Stimulated activated CD8-positive, alpha-beta memory T cell treated with anti-CD3 and anti-CD28 coated beads, Interleukin-4, amount 100 ng/mL, for 4 hours (primary cell): ENCODE results near the gene ELOVL6.
A peak's percentile ranks its signal among the peaks of the same experiment; 100 is the strongest.
"Not testable (repeated sequence)": the region's sequence is repeated elsewhere in the genome, so short reads cannot be mapped to it uniquely, and the experiment has no call there.

Experiments
- DNase-seq, 2 donors: peaks; one replicate each; pipeline ENCODE4 v3.0.0-alpha.2; 2020; ENCODE audit warnings: low read depth in 2 of 2, low spot score in 1 of 2

The ELOVL6 gene

DNA sequence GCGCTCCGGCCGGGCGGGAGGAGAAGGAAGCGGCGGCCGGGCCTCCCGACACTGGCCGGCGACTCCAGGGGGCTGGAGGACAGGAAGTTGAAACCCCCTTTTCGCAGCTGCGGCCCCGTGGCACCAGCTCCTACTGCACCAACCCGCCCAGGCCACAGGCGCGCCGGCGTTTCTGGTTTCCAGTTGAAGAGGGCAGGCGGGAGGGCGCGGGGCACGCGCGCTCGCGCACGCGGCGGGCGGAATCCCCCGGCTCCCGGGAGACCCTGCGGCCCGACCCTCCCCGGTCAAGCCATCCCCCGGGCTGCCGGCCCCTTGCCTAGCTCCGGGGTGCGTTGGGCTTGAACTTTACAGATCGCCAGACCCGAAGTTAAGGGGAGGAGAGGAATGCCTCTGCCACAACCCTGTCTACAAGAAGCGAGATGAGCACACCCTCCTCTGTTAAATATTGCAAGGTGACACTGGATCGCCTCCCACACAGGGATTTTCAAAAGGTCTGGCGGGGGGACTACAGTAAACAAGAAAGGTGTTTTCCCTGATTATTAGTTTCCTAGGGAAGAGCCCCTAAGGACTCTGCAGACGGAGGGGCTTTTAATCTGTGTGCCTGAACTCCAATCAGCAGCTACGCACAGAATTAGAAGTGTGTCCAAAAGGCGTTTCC is 1.4 kb downstream of the ELOVL6 start:
- DNase-seq, result peak; percentile 23 to 27

DNA sequence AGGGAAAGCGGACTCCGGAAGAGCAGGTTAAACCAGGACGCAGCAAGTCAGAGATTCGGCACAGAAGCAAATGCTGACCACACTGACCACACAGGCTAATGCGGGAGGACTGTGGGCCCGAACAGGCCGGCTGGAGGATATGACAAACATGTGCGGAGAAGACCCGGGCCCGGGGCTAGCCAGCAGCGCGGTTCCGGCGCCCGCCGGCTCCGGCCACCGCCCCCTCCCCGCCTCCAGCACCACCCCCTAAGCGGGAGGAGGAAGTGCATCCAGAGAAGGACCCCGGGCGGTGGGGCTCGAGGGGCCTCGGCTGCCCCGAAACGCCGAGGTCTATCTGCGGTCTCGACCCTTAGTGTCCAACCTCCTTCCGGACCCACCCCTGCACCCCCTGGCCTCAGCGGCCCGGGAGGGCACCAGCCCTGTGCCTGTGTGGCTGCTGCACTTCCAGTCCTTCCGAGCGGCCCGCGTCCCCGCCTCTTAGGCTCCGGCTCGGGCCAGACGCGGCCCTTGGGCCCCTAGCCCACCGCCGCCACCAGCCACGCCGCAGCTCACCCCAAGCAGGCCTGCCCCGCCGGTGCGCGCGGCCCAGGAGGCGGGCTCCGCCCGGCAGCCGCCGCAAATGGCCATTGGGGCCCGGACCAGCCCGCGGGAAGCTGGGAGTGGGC is 2.1 kb downstream of the ELOVL6 start:
- DNase-seq, result peak; percentile 2

DNA sequence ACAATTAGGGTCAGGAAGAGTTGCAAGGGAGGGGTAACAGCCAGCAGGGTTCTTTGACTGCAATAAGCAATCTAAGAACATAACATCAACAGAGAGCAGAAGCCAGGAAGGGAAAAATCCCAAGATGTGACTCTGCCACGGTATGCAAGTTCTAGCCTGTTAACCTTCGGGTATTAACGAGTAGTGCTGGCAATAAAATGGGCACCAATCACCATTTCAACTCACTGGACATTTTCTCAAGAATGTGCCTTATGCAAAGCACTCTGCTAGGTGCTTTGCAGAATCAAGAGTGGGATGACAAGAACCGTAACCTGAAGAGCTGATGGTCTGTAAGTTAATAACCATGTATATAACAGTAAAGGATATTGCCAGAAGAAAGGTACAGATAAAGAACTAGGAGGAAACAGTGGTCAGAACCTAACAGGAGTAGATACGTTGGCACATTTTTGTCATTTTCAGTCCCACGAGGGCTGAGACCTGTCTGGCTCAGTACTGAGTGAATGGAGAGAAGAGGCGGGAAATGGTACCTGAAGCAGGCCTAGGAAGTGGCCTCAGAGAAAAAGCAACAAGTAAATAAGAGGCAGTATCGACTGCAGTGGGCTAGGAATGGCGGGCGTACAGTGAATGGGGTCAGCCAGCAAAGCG is 2.7 kb downstream of the ELOVL6 start:
- no peak for DNase-seq

DNA sequence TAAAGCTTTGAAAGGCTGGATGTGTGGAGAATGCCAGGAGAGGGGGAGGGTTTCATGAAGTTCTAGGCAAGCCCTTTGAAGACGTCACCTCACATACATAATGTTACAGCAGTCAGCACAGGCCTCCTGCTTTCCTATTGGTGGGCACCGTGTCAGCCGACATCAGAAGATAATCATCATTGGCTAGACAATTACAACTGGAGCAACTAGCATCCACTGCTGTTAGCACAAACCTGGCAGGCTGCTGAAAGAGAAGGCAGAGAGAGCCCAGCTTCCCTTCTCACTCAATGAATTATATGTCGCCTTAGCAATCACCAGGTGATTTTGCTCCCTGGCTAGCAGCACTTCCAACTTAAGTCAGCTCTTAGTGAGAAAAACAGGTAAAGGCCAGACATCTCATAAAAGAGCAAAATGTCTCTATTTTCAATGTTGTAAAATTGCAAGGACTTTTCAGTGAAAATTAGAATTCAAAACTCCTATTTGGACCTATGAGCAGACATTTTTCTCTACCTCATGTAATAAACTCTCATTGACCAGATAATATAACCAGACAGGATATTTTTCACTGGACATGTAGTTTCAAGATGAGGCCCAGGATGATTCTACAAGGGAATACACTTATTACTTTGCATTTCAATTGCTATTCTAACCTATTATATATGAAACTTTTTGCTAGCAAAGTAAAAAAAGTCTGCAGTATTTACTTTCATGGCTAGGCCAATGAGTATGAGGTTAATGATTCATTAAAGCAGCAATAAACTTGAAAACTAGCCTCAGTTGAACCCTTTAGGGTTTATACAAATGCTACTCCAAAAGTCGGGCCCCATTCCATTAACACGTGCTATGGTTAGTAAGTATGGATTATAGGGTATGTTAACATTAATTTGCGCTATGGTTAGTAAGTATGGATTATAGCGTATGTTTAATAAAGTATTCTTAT is 4.3 kb downstream of the ELOVL6 start:
- DNase-seq, result peak; percentile 35 to 63

DNA sequence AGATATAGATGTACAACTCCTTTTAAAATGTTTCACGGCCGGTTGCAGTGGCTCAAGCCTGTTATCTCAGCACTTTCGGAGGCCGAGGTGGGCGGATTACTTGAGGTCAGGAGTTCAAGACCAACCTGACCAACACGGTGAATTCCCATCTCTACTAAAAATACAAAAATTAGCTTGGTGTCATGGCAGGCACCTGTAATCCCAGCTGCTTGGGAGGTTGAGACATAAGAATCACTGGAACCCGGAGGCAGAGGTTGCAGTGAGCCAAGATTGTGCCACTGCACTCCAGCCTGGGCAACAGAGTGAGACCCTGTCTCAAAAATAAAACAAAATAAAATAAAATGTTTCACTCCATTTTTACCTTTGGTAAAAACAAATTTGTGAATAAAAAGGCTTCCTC is 5.1 kb downstream of the ELOVL6 start:
- not testable (repeated sequence) for DNase-seq

DNA sequence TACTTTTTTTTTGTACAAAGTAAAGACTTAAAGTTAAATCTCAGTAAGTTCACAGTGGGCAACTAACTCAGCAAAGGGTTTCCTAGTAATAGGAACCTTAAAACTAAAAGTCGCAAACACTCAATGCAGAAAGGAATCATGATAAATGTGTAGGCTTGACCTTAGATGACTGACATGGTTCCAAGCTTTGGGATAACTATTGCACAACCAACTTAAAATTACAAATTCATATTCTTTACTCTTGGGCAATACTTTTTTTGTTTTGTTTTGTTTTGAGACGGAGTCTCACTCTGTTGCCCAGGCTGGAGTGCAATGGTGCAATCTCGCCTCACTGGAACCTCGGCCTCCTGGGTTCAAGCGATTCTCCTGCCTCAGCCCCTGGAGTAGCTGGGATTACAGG is 8.2 kb downstream of the ELOVL6 start:
- DNase-seq, result no peak

DNA sequence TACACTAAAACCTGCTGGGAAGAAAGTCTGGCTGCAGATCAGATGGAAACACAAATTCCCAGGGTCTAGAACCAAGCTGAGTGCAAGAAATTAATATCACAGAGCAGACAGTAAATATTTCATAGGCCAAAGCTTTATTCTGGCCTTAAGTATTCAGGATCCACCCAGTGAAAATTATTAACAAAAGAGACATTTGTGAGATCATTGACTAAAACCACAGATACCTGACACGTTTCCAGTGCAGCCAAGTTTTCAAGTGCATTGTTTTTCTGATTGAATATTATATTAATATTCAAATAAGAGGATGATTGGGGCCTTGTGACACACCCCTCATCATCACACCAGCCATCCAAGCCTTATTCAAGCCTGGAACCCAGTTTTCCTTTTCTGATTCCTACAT is 10.3 kb downstream of the ELOVL6 start:
- no peak for DNase-seq

DNA sequence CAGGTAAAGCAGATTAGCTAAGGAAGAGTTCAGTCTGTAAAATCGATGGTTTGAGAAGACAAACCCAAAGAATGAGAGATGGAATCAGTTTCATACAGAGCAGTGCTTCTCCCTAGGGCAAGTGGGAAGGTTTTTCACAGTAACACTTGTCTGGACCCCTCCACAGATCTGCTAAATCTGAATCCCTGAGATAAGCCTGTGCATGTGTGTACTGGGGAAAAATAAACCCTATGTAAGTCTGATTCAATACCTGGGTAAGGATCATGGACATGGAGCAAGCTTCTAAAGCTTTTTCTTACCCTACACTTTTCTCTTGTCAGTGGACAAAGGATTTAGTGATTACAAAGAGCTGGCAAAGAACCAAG is 13.6 kb downstream of the ELOVL6 start:
- DNase-seq, result no peak

DNA sequence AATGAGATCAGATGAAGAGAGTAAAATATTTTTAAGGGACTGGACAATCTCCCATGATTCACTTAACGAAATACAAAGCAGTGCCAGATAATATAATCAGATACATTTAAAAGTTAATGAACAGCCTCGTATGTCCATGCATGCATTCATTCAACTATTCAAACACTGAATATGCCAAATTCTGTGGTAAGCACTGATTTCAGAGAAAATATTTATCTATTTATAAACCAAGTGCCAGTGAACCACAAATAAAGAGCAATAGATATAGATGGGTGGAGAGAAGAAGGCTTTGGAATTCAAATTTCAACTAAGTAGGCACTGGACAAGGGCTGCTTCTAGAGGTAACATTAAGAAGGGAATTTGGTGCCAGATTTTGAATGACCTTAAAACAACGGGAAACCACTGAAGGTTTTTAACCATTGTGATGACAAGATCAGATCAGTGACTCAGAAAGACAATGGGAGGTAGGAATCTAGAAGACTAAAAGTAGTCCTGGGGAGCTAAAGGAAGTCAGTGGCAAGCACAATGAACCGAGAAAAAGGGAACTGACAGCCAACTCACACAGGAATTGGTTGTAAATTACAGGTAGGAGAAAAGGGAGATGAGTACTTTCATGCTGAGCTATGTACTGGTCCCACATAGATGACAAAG is 14.2 kb downstream of the ELOVL6 start:
- no peak for DNase-seq

DNA sequence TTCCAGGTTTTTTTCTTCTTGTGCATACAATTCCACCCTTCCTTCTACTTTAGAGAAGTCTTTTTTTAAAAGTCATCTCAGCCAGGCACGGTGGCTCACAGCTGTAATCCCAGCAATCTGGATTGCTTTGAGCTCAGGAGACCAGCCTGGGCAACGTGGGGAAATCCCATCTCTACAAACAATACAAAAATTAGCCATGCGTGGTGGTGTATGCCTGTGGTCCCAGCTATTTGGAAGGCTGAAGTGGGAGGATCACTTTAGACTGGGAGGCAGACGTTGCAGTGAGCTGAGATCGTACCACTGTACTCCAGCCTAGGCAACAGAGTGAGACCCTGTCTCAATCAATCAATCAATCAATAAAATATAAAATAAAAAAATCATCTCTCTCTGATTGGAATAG is 14.8 kb downstream of the ELOVL6 start:
- no peak for DNase-seq

DNA sequence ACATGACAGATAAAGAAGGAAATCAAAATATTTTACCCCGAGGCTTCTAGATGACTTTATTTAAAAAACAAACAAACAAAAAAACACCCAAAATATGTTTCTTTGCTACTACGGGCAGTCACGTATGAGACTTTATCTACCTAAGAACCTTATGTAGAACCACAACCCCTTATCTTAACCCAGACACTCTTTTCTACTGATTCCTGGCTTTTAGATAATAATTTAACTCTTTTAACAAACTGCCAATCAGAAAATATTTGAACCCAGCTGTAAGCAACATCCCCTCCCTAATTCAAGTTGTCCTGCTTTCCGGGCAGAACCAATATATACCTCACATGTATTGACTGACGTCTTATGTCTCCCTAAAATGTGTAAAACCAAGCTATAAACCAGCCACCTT is 15.4 kb downstream of the ELOVL6 start:
- no peak for DNase-seq

DNA sequence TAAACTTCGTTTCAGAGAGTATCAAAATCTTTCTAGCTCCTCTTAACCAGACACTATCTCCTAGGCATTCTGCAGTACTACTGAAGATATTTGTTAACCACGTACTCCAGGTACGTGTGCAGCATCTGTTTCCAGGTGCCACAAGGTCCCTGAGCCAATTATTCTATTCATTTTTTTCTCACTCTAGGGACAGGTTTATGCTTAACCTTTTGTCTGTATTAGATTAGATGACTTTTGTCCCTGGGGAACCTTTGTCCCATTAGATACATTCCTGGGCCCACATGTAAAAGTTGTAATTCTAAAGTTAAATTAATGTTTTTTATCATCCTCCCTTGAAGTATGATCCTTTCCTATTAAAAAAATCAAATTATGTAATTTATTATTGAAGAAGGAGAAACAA is 16.5 kb downstream of the ELOVL6 start:
- no peak for DNase-seq

DNA sequence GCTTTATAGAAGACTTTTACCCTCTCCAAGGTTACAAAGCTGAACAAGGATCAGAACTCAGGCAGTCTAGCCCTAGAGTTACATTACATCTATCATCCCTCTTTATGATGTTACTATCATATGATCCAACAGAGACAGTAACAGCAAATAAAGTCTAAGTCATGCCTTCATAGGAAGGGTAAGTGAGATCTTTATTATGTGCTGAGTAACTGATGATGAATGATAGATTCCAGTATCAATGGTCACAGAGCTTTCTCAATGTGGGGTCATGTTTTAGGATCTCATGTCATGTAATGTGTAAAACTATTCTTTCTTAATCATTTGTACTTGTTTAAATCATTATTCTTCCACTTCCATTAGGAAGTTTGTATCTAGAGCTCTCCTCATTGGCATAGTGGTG is 22.8 kb downstream of the ELOVL6 start:
- no peak for DNase-seq

DNA sequence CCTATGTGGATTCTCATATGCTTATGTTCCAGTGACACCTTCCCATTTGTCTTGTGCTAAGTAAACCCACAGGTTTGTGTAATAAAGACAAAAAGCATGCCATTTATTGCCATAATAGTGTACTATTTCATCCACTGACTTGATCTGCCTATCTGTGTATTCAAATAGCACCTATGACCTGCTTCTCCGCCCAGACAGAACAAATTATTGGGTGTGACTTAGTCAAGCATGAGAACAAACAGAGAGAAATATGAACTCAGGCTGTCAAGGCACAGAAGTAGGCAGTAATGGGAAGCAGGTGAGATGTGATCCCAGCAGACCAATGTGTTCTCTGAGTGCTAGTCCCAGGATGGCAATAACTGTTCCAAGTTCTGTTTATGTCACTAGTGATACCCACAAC is 25.4 kb downstream of the ELOVL6 start:
- no peak for DNase-seq

DNA sequence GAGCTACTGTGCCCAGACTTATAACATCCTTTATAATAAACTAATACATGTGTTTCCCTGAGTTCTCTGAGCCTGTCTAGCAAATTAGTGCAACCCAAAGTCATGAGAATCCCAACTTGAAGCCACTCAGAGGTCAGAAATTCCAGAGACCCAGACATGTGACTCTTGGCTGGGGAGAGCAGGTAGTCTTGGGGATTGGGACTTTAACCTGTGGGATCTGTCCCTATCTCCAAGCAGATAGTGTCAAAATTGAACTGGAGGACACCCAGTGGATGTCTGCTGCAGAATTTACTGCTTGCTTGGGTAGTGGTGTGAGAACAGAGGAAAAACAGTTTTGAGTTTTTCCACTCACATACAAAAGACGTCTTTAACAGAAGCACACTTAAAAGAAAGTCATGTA is 26.4 kb downstream of the ELOVL6 start:
- no peak for DNase-seq

DNA sequence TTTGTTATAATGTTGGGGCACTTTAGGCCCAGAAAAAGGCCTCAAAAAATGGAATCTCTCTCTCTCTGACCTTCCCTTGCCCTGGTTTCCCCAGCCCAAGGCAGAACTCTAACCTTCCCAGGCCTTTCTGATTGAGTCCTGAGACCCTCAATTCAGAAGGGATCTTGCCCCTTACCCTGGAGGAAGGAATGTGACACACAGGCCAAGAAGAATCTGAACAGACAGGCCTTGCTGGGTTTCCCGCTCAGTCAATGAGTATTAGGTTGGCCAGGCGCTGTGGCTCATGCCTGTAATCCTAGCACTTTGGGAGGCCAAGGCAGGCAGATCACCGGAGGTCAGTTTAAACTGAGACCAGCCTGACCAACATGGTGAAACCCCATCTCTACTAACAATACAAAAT is 27.6 kb downstream of the ELOVL6 start:
- DNase-seq, result no peak

DNA sequence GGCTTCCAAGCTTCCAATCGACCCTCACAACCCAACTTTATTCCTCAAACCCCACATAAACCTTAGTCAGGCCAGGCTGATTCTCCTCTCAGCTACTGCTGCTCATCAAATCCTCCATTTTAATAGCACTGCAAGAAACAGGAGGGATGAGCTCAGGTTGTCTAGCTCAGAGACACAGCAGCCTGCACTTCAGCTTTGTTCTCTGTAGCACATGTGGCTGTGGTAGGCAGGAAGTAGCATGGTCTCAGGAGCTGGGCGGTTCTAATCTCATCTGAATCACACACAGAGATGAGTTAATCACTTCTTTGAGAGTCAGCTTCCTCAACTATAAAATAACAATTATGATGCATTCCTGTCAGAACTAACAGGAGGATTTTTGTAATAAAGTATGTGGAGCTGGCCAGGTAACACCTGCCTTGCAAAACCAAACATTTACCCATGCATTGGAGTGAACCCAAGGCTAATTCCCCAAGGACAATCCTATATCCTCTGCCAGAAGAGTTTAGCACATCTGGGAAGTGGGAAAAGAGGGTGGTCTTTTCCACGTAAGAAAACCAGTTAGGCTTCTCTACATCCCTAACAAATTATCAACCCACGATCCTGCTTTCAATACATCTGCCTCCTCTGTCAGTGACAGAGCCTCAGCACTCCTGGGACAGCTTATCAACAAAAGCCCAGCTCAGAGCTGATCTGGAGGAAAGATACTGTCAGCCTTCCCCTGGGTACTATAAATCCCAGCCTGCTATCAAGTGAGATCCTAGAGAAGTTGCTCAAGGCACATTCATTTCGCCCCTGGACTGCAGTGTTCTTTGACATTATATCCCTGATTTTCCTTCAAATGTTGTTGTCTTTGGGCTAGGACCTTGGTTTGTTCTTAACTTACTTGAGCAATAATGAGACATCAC is 32.8 kb downstream of the ELOVL6 start:
- peak; percentile 32 to 52 for DNase-seq

DNA sequence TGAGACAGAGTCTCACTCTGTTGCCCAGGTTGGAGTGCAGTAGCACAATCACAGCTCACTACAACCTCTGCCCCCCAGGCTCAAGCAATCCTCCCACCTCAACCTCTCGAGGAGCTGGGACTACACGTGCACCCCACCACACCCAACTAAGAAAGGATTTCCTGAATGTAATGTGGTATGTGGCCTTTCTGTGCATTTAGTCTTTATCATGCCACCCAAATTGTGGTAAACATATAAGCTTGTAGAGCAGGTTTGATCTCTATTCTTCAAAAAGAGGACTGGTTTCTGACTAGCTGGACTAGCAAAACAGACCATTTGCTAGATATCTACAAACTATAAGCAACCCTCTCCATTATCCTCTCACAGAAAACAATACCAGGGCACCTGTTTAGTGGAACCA is 33.6 kb downstream of the ELOVL6 start:
- DNase-seq, result no peak

DNA sequence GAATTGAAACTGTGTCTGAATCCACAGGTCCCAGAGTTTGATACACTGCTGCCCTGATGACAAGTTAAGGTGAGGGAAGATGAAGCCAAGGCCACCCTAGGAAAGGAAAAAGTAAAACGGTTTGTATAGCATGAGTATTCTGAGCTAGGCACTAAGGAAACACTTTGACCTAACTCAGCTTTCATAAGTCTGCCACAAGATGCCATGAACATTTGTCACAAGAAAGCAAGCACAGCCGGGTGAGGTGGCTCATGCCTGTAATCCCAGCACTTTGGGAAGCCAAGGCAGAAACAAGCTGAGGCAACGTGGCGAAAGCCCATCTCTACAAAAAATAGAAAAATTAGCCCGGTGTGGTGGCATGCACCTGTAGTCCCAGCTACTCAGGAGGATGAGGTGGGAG is 34.2 kb downstream of the ELOVL6 start:
- DNase-seq, result no peak
